Measurements from ENCODE around the gene THSD7B.

Gene THSD7B

GRCh38 chr2:137179542-137179941 lies 414.2 kb downstream of the THSD7B start:
- H3K27ac ChIP-seq, result no peak overlapping the region
- no peak for TF ChIP-seq CTCF (conservative IDR thresholded peaks at IDR 0.05)

DNA sequence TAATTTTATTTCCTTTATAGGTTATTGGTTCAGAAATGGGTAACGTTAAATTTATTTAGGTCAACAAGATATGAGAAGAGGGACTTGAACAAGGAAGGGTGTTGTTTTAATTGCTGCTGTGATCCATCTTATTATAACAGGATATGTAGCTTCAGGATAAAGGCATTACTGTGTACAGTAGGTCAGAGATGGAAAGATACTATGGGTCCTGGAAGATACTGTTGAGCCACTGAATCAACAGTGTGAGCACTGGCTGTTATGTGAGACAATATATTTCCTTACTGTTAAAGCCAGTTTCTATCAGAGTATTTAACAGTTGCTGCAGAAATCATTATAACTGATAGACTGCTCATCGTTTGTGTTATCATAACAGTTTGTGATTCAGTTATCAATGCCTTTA lies 414.7 kb downstream of the THSD7B start:
- no peak for TF ChIP-seq CTCF (conservative IDR thresholded peaks at IDR 0.05)
- no peak overlapping the region for H3K27ac ChIP-seq

- TF ChIP-seq CTCF (conservative IDR thresholded peaks at IDR 0.05), result no peak
- H3K27ac ChIP-seq, result no peak overlapping the region
Measured at GRCh38 chr2:137181370-137181769, 416.0 kb downstream of the THSD7B start.

DNA sequence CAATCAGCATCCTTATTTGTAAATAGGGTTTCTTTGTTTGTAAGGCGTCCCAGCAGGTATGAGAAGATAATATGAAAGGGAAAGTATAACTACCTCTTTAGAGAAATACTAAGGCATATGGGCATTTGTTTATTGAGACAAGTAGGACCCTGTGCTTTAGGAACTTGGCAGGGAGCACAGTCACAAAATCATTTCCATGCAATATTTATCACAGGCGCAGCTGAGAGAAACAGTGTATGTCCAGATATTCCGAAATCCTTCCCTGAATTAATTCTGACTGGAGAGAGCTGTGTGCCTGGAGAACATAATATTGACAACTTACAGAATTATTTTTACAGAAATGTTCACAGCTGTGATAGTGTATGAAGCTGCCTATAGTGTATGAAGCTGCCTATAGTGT lies 416.7 kb downstream of the THSD7B start:
- no peak for TF ChIP-seq CTCF (conservative IDR thresholded peaks at IDR 0.05)
- H3K27ac ChIP-seq, result no peak overlapping the region

- TF ChIP-seq CTCF (conservative IDR thresholded peaks at IDR 0.05), result no peak
- no peak overlapping the region for H3K27ac ChIP-seq
Measured at GRCh38 chr2:137183206-137183898, 418.0 kb downstream of the THSD7B start.

DNA sequence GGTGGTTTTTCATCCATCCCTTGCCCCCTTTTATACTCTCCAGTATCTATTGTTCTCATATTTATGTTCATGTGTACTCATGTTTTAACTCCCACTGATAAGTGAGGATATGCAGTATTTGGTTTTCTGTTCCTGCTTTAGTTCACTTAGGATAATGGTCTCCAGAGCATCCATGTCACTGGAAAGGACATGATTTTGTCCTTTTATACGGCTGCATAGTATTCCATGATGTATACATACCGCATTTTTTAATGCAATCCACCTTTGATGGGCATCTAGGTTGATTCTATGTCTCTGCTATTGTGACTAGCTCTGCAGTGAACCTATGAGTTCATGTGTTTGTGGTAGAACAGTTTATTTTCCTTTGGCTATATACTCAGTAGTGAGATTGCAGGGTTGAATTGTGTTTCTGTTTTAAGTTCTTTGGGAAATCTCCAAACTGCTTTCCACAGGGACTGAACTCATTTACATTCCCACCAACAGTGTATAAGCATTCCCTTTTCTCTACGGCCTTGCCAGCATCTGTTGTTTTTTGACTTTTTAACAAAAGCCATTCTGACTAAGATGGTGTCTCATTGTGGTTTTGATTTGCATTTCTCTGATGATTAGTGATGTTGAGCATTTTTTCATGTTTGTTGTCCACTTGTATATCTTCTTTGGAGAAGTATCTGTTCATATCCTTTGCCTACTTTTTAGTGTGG lies 420.2 kb downstream of the THSD7B start:
- no peak for TF ChIP-seq CTCF (conservative IDR thresholded peaks at IDR 0.05)
- H3K27ac ChIP-seq, result no peak overlapping the region

GRCh38 chr2:137187216-137187615 lies 421.9 kb downstream of the THSD7B start:
- no peak overlapping the region for H3K27ac ChIP-seq
- TF ChIP-seq CTCF (conservative IDR thresholded peaks at IDR 0.05), result no peak
